CD4-positive, alpha-beta T cell treated with Interleukin-12 subunit alpha and Interleukin-12 subunit beta, for 1 hour (primary cell): ENCODE measurements around the gene GOLGA8B.
"Not testable (repeated sequence)": the region's sequence is repeated elsewhere in the genome, so short reads cannot be mapped to it uniquely, and the experiment has no call there.

Experiments used
- DNase-seq: peaks from one replicate; pipeline ENCODE4 v3.0.0-alpha.2; 2020

The GOLGA8B gene

DNA sequence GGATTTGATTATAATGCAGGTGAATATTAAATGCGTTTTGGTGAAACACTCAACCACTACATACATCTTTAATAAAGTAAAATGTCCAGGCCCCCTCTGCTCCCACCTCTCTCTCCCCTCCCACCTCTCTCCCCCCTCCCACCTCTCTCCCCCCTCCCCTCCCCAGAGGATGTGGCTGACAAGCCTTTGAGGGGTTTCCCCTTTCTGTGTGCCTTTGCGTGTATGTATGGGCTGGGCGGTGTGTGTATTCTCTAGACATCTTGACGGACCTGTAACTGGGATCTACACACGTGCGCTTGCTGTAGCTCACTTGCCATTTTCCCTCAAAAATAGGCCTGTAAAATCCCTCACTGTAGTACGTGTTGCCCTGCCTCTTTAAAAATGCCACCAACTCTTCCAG is 28.3 kb downstream of the GOLGA8B start:
- not testable (repeated sequence) for DNase-seq

- DNase-seq = not testable (repeated sequence)
Measured at GRCh38 chr15:34554716-34555115, 28.7 kb downstream of the GOLGA8B start.

GRCh38 chr15:34554126-34554525 is 29.3 kb downstream of the GOLGA8B start:
- DNase-seq = not testable (repeated sequence)

GRCh38 chr15:34550129-34550528 is 33.3 kb downstream of the GOLGA8B start:
- not testable (repeated sequence) for DNase-seq

- not testable (repeated sequence) for DNase-seq
Measured at GRCh38 chr15:34549381-34549809, 34.1 kb downstream of the GOLGA8B start.

DNA sequence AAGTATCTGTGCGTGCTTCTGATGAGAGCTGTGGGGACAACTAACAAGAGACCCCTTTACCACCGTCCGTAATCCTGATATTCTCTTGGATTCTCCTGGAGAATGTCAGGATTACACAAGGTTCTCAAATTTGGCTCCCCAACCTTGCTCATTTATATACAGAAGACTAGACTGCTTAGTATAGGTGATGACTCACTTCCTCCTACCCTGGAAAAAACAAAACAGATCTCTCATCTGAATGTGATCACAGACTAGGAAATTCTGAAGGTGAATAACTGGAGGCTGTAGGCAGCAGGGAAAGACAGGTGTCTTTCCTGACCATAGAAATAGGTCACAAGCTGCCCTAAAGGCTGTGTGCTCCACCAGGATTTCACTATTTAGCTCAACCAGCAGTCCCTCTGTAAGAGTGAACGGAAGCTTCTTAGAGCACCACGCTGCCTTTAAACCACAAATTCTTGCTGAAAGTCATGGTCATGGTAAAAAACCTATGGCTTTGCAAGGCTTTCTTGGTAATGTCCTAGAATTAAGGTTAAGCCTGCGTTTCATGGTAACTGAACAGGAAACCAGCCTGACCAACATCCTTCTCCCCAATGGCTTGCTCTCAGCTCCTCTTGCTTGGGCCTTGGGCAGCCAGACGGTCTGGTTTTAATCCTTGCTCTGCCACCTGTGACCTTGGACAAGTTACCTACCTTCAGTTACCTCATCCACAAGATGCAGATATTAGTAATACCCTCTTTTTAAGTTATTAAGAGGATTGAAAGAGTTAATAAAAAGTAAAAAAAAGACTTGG is 39.4 kb downstream of the GOLGA8B start:
- DNase-seq = not testable (repeated sequence)

GRCh38 chr15:34535857-34536256 is 47.6 kb downstream of the GOLGA8B start:
- DNase-seq = not testable (repeated sequence)
